Measurements from ENCODE around the gene LTBP3.

- TF ChIP-seq CTCF (IDR thresholded peaks at IDR 0.05 in 2 of 3, conservative IDR thresholded peaks at IDR 0.05 in 1 of 3; ENCODE audit: insufficient read depth in 2 of 3, low read depth in 1 of 3, low read length in 3 of 3) (no peak), ZNF253 (CRISPR knock-in tag; conservative IDR thresholded peaks at IDR 0.05) (no peak; the same call in 1 of the 2 replicates)
These were observed 57.6 kb downstream of the LTBP3 start for GRCh38 chr11:65500387-65501185.
